Measurements from ENCODE around the gene NUMA1.

NUMA1 gene

GRCh38 chr11:72058416-72059034 lies 21.8 kb downstream of the NUMA1 start:
- DNase-seq = no peak

- no peak for DNase-seq
Measured at GRCh38 chr11:72048766-72049460, 31.4 kb downstream of the NUMA1 start.

GRCh38 chr11:72045849-72046248 lies 34.5 kb downstream of the NUMA1 start:
- DNase-seq = no peak

- no peak for DNase-seq
Measured at GRCh38 chr11:72042064-72042745, 38.1 kb downstream of the NUMA1 start.

- no peak for DNase-seq
Measured at GRCh38 chr11:72041364-72042063, 38.8 kb downstream of the NUMA1 start.

GRCh38 chr11:72040491-72041363 lies 39.6 kb downstream of the NUMA1 start:
- no peak for DNase-seq

GRCh38 chr11:72039856-72040401 lies 40.4 kb downstream of the NUMA1 start:
- no peak for DNase-seq

- no peak for DNase-seq
Measured at GRCh38 chr11:72039031-72039855, 41.1 kb downstream of the NUMA1 start.

GRCh38 chr11:72038491-72038890 lies 41.9 kb downstream of the NUMA1 start:
- DNase-seq = no peak

GRCh38 chr11:72037554-72038311 lies 42.6 kb downstream of the NUMA1 start:
- no peak for DNase-seq

GRCh38 chr11:72036687-72037086 lies 43.7 kb downstream of the NUMA1 start:
- no peak for DNase-seq

- no peak for DNase-seq
Measured at GRCh38 chr11:72030472-72031045, 49.8 kb downstream of the NUMA1 start.

- no peak for DNase-seq
Measured at GRCh38 chr11:72026090-72026489, 54.3 kb downstream of the NUMA1 start.

GRCh38 chr11:72024069-72024754 lies 56.1 kb downstream of the NUMA1 start:
- no peak for DNase-seq

- no peak for DNase-seq
Measured at GRCh38 chr11:72023335-72023734, 57.0 kb downstream of the NUMA1 start.

GRCh38 chr11:72018171-72018570 lies 62.2 kb downstream of the NUMA1 start:
- no peak for DNase-seq

- DNase-seq = no peak
Measured at GRCh38 chr11:72015511-72016061, 64.8 kb downstream of the NUMA1 start.

- DNase-seq = no peak
Measured at GRCh38 chr11:72014761-72015320, 65.5 kb downstream of the NUMA1 start.
